CD8-positive, alpha-beta memory T cell (primary cell): Measurements from ENCODE around the gene C1orf159. TPM values are rescaled to one million over a fixed set of nuclear protein-coding genes. Genes with fewer than 3 reads are reported as not detected.

ENCODE experiments used
- CTCF ChIA-PET: fragments of 350-600 bp; sonication (Branson Sonifier 250); formaldehyde crosslinking; loops from one replicate; lab custom pipeline; 2021; ENCODE audit warnings: antibody characterized with exemption; lab: Charles Lee
- POLR2A ChIA-PET: fragments of 350-600 bp; sonication (Branson Sonifier 250); formaldehyde crosslinking; loops from one replicate; lab custom pipeline; 2021; ENCODE audit warnings: antibody characterized with exemption; lab: Charles Lee
- DNase-seq, 5 donors: peaks; one replicate each; pipeline versions ENCODE4 v3.0.0 to v3.0.0-alpha.2; 2020 to 2022; ENCODE audit warnings: mixed read lengths in 1 of 5
- H3K27ac ChIP-seq: one replicate; pipeline ENCODE4 v1.7.0; 2013; ENCODE audit warnings: low read depth, mild to moderate bottlenecking, low read length, moderate library complexity
- H3K27me3 ChIP-seq: 2 replicates; pipeline ENCODE4 v1.7.0; 2013; ENCODE audit warnings: low read length, mild to moderate bottlenecking; ENCODE audit not compliant: insufficient read depth, poor library complexity, severe bottlenecking
- H3K36me3 ChIP-seq: 2 replicates; pipeline ENCODE4 v1.7.0; 2013; ENCODE audit warnings: mild to moderate bottlenecking, low read length, moderate library complexity; ENCODE audit not compliant: insufficient read depth
- H3K4me1 ChIP-seq: 2 replicates; pipeline ENCODE4 v1.7.0; 2013; ENCODE audit warnings: mild to moderate bottlenecking, low read length, moderate library complexity; ENCODE audit not compliant: insufficient read depth
- H3K4me3 ChIP-seq: 2 replicates; pipeline ENCODE4 v1.7.0; 2013; ENCODE audit warnings: mild to moderate bottlenecking, low read length
- H3K9me3 ChIP-seq: 2 replicates; pipeline ENCODE4 v1.7.0; 2013; ENCODE audit warnings: mild to moderate bottlenecking, low read length
- H3K27ac Mint-ChIP-seq, 8 donors: one replicate each; pipeline ENCODE4 v1.8.0; 2020 to 2021; ENCODE audit warnings: mixed read lengths in 8 of 8, mild to moderate bottlenecking in 6 of 8, inconsistent platforms in 3 of 8, moderate library complexity in 3 of 8
- H3K27me3 Mint-ChIP-seq, 2 donors: one replicate each; pipeline ENCODE4 v1.8.0; 2020 to 2021; ENCODE audit warnings: mixed read lengths in 2 of 2, mild to moderate bottlenecking in 1 of 2, moderate library complexity in 1 of 2
- H3K36me3 Mint-ChIP-seq, 3 donors: one replicate each; pipeline ENCODE4 v1.8.0; 2020 to 2021; ENCODE audit warnings: mixed read lengths in 3 of 3, inconsistent platforms in 1 of 3, mild to moderate bottlenecking in 1 of 3
- H3K4me1 Mint-ChIP-seq, 3 donors: one replicate each; pipeline ENCODE4 v1.8.0; 2020 to 2021; ENCODE audit warnings: mixed read lengths in 3 of 3, inconsistent platforms in 1 of 3, mild to moderate bottlenecking in 1 of 3
- H3K4me3 Mint-ChIP-seq, 7 donors: one replicate each; pipeline ENCODE4 v1.8.0; 2020 to 2021; ENCODE audit warnings: mixed read lengths in 7 of 7, mild to moderate bottlenecking in 6 of 7, moderate library complexity in 4 of 7, inconsistent platforms in 2 of 7
- H3K9me3 Mint-ChIP-seq, 5 donors: one replicate each; pipeline ENCODE4 v1.8.0; 2020 to 2022; ENCODE audit warnings: mixed read lengths in 5 of 5, mild to moderate bottlenecking in 3 of 5, moderate library complexity in 2 of 5, inconsistent platforms in 1 of 5
- polyA plus RNA-seq: library from polyadenylated mRNA; unstranded; fragments of 300-500 nt; fragmentation: Illumina TruSeq; gene quantifications from one replicate; pipeline ENCODE4 v1.2.3, GENCODE V29; 2021
- total RNA-seq, 2 experiments: library from RNA; stranded (reverse); gene quantifications; one replicate each; pipeline ENCODE4 v1.2.3, GENCODE V29; 2021

The C1orf159 gene
- total and polyA plus RNA-seq, 3 experiments from 2014 or later: 7.9 to 20.8 (median 18.7) TPM

- Mint-ChIP-seq H3K9me3 (no peaks in the 10 kb centered on the region), H3K27me3 (no peaks in the 10 kb centered on the region), H3K36me3 (peaks cover 0 to 3% (median 2%) of the 10 kb centered on the region in 3 donors), H3K4me1 (no peaks in the 10 kb centered on the region), H3K27ac (peak overlapping the region in 1 of 8 donors; percentile 65), H3K4me3 (no peak overlapping the region)
- Histone ChIP-seq H3K36me3 (no peaks in the 10 kb centered on the region), H3K27ac (no peak overlapping the region), H3K9me3 (no peaks in the 10 kb centered on the region), H3K4me1 (no peaks in the 10 kb centered on the region), H3K27me3 (no peaks in the 10 kb centered on the region), H3K4me3 (no peak overlapping the region)
- ChIA-PET CTCF (interaction anchor here (1.3 kb wide), 1 partner anchor 88 kb away, joined by 4 read pairs; no protein-coding TSS in a partner anchor), POLR2A (interaction anchor here (0.6 kb wide), 1 partner anchor 55 kb away, joined by 3 read pairs; no protein-coding TSS in a partner anchor)
- peak in 1 of 5 donors; percentile 41 for DNase-seq
Observed at GRCh38 chr1:1088801-1089680, 26.8 kb downstream of the C1orf159 start.

GRCh38 chr1:1088029-1088800, 27.7 kb downstream of the C1orf159 start:
- Mint-ChIP-seq H3K4me1 (no peaks in the 10 kb centered on the region), H3K36me3 (peaks cover under 1 to 3% (median 2%) of the 10 kb centered on the region in 3 donors), H3K4me3 (no peak overlapping the region), H3K27ac (no peak overlapping the region), H3K27me3 (no peaks in the 10 kb centered on the region), H3K9me3 (no peaks in the 10 kb centered on the region)
- Histone ChIP-seq H3K27ac (no peak overlapping the region), H3K9me3 (no peaks in the 10 kb centered on the region), H3K36me3 (no peaks in the 10 kb centered on the region), H3K27me3 (no peaks in the 10 kb centered on the region), H3K4me3 (no peak overlapping the region), H3K4me1 (no peaks in the 10 kb centered on the region)
- peak in 1 of 5 donors; percentile 39 for DNase-seq
- ChIA-PET POLR2A (no interaction called here), CTCF (no interaction called here)

GRCh38 chr1:1087351-1088028, 28.4 kb downstream of the C1orf159 start:
- ChIA-PET CTCF (no interaction called here), POLR2A (no interaction called here)
- Histone ChIP-seq H3K27me3 (no peaks in the 10 kb centered on the region), H3K27ac (no peak overlapping the region), H3K36me3 (no peaks in the 10 kb centered on the region), H3K4me3 (no peak overlapping the region), H3K9me3 (no peaks in the 10 kb centered on the region), H3K4me1 (no peaks in the 10 kb centered on the region)
- peak in 1 of 5 donors; percentile 36 for DNase-seq
- no peaks in the 10 kb centered on the region for H3K27me3 Mint-ChIP-seq
- no peaks in the 10 kb centered on the region for H3K4me1 Mint-ChIP-seq
- no peak overlapping the region for H3K4me3 Mint-ChIP-seq
- H3K9me3 Mint-ChIP-seq: no peaks in the 10 kb centered on the region
- H3K27ac Mint-ChIP-seq: no peak overlapping the region
- peaks cover 0 to 2% (median 2%) of the 10 kb centered on the region in 3 donors for H3K36me3 Mint-ChIP-seq

- POLR2A ChIA-PET: no interaction called here
- no peak overlapping the region for H3K4me3 Mint-ChIP-seq
Observed at GRCh38 chr1:1086911-1087341, 29.0 kb downstream of the C1orf159 start.

GRCh38 chr1:1085911-1086841, 29.7 kb downstream of the C1orf159 start:
- peak in 1 of 5 donors; percentile 42 for DNase-seq
- CTCF ChIA-PET: no interaction called here
- H3K4me3 Mint-ChIP-seq: no peak overlapping the region
- peaks cover 0 to 2% (median 2%) of the 10 kb centered on the region in 3 donors for H3K36me3 Mint-ChIP-seq
- H3K27ac Mint-ChIP-seq: no peak overlapping the region
- Histone ChIP-seq H3K27ac (no peak overlapping the region), H3K9me3 (no peaks in the 10 kb centered on the region), H3K4me3 (no peak overlapping the region), H3K36me3 (no peaks in the 10 kb centered on the region), H3K4me1 (no peaks in the 10 kb centered on the region), H3K27me3 (no peaks in the 10 kb centered on the region)
- H3K27me3 Mint-ChIP-seq: no peaks in the 10 kb centered on the region
- no peaks in the 10 kb centered on the region for H3K4me1 Mint-ChIP-seq
- POLR2A ChIA-PET: no interaction called here
- no peaks in the 10 kb centered on the region for H3K9me3 Mint-ChIP-seq

More at GRCh38 chr1:1086911-1087341, 29.0 kb downstream of the C1orf159 start:
- H3K27ac Mint-ChIP-seq: no peak overlapping the region
- no peaks in the 10 kb centered on the region for H3K27me3 Mint-ChIP-seq
- Histone ChIP-seq H3K27ac (no peak overlapping the region), H3K36me3 (no peaks in the 10 kb centered on the region), H3K4me3 (no peak overlapping the region), H3K27me3 (no peaks in the 10 kb centered on the region), H3K9me3 (no peaks in the 10 kb centered on the region), H3K4me1 (no peaks in the 10 kb centered on the region)
- peak in 1 of 5 donors; percentile 29 for DNase-seq
- H3K36me3 Mint-ChIP-seq: peaks cover 0 to 2% (median 2%) of the 10 kb centered on the region in 3 donors
- H3K9me3 Mint-ChIP-seq: no peaks in the 10 kb centered on the region
- no peaks in the 10 kb centered on the region for H3K4me1 Mint-ChIP-seq
- CTCF ChIA-PET: no interaction called here

- Histone ChIP-seq H3K9me3 (no peaks in the 10 kb centered on the region), H3K27ac (no peak overlapping the region), H3K4me3 (no peak overlapping the region), H3K27me3 (no peaks in the 10 kb centered on the region), H3K36me3 (no peaks in the 10 kb centered on the region), H3K4me1 (no peaks in the 10 kb centered on the region)
- H3K4me3 Mint-ChIP-seq: no peak overlapping the region
- DNase-seq: peak in 1 of 5 donors; percentile 43
- no peaks in the 10 kb centered on the region for H3K4me1 Mint-ChIP-seq
- no peaks in the 10 kb centered on the region for H3K27me3 Mint-ChIP-seq
- no peak overlapping the region for H3K27ac Mint-ChIP-seq
- no peaks in the 10 kb centered on the region for H3K9me3 Mint-ChIP-seq
- ChIA-PET POLR2A (no interaction called here), CTCF (no interaction called here)
- peaks cover 0 to 2% (median 2%) of the 10 kb centered on the region in 3 donors for H3K36me3 Mint-ChIP-seq
Observed at GRCh38 chr1:1085171-1085841, 30.6 kb downstream of the C1orf159 start.
